ENCODE measurements around the gene TAOK1.
"Not testable (repeated sequence)": the region's sequence is repeated elsewhere in the genome, so short reads cannot be mapped to it uniquely, and the experiment has no call there.

Gene TAOK1

GRCh38 chr17:29549177-29549923 lies 159.2 kb downstream of the TAOK1 start:
- TF ChIP-seq, protein P1, sequence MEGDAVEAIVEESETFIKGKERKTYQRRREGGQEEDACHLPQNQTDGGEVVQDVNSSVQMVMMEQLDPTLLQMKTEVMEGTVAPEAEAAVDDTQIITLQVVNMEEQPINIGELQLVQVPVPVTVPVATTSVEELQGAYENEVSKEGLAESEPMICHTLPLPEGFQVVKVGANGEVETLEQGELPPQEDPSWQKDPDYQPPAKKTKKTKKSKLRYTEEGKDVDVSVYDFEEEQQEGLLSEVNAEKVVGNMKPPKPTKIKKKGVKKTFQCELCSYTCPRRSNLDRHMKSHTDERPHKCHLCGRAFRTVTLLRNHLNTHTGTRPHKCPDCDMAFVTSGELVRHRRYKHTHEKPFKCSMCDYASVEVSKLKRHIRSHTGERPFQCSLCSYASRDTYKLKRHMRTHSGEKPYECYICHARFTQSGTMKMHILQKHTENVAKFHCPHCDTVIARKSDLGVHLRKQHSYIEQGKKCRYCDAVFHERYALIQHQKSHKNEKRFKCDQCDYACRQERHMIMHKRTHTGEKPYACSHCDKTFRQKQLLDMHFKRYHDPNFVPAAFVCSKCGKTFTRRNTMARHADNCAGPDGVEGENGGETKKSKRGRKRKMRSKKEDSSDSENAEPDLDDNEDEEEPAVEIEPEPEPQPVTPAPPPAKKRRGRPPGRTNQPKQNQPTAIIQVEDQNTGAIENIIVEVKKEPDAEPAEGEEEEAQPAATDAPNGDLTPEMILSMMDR (IDR thresholded peaks at IDR 0.05; ENCODE audit: insufficient read depth, low read length, poor library complexity, severe bottlenecking), result no peak
- H3K4me3 ChIP-seq (replicated peaks; ENCODE audit: low read depth, low read length), result no peak overlapping the region
- H3K36me3 ChIP-seq (ENCODE audit: control insufficient read depth, insufficient read depth, low read length), result no peaks in the 10 kb centered on the region; the same call in none of the 2 replicates
- DNase-seq (ENCODE audit: extremely low read depth, insufficient read length), result no peak
- H3K27me3 ChIP-seq (replicated peaks; ENCODE audit: control insufficient read depth, insufficient read depth, low read length), result no peaks in the 10 kb centered on the region

DNA sequence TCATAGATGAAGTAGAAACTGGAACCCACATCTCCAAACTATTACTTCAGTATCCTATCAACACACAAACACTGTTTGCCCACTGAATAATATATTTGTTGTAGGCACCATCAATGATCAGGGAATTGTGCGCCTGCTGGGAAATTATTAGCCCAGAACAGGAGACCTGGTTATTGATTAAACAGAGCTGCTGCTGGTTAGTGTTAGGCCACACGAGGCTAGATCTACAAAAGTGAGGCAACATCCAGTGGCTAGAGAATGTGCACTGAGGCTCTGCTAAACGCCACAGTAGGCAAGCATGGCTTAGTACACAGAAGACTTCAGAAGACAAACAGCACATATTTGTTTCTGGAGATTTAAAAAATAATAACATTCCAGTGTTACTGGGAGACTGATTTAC lies 165.7 kb downstream of the TAOK1 start:
- DNase-seq (ENCODE audit: extremely low read depth, insufficient read length), result no peak
- H3K27me3 ChIP-seq (replicated peaks; ENCODE audit: control insufficient read depth, insufficient read depth, low read length), result no peaks in the 10 kb centered on the region
- no peaks in the 10 kb centered on the region for H3K36me3 ChIP-seq (ENCODE audit: control insufficient read depth, insufficient read depth, low read length)
- no peak overlapping the region for H3K4me3 ChIP-seq (replicated peaks; ENCODE audit: low read depth, low read length)
- TF ChIP-seq, protein P1 (IDR thresholded peaks at IDR 0.05; ENCODE audit: insufficient read depth, low read length, poor library complexity, severe bottlenecking), result no peak

DNA sequence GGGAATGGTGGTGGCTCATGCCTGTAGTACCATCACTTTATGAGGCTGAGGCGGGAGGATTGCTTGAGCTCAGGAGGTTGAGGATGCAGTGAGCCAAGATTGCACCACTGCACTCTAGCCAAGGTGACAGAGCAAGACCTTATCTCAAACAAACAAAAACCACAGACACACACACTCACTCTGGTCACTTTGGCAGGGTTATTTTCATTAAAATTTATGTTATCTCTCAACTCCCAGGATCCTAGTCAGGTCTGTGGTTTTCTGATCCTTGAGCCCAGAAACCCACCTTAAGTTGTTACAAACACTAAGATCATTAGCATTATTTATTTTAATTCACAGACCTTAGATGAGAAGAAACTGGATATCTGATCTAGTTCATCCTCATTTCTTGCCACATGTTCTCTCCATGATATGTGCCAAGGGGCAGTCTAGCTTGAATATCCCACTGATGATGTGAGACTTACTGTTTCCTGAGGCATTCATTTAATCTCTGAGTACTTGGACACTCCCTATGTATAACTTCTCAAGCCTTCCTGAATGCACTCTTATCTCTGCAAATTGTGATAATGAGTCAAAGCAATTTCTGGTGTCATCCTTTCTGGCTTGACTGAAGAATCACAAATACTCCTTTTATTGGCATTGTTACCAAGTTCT lies 167.0 kb downstream of the TAOK1 start:
- TF ChIP-seq, protein P1 (IDR thresholded peaks at IDR 0.05; ENCODE audit: insufficient read depth, low read length, poor library complexity, severe bottlenecking), result no peak

GRCh38 chr17:29557739-29558116 lies 167.6 kb downstream of the TAOK1 start:
- peaks cover 5% of the 10 kb centered on the region for H3K36me3 ChIP-seq (ENCODE audit: control insufficient read depth, insufficient read depth, low read length)
- DNase-seq (ENCODE audit: extremely low read depth, insufficient read length), result no peak
- H3K27me3 ChIP-seq (replicated peaks; ENCODE audit: control insufficient read depth, insufficient read depth, low read length), result no peaks in the 10 kb centered on the region
- TF ChIP-seq, protein P1 (IDR thresholded peaks at IDR 0.05; ENCODE audit: insufficient read depth, low read length, poor library complexity, severe bottlenecking), result no peak
- H3K4me3 ChIP-seq (replicated peaks; ENCODE audit: low read depth, low read length), result no peak overlapping the region

More for the DNA sequence above, 167.0 kb downstream of the TAOK1 start:
- DNase-seq (ENCODE audit: extremely low read depth, insufficient read length), result no peak
- Histone ChIP-seq H3K27me3 (replicated peaks; ENCODE audit: control insufficient read depth, insufficient read depth, low read length) (no peaks in the 10 kb centered on the region), H3K36me3 (ENCODE audit: control insufficient read depth, insufficient read depth, low read length) (peaks cover 3% of the 10 kb centered on the region), H3K4me3 (replicated peaks; ENCODE audit: low read depth, low read length) (no peak overlapping the region)

- not testable (repeated sequence) for H3K4me3 ChIP-seq (replicated peaks; ENCODE audit: low read depth, low read length); H3K36me3 ChIP-seq (ENCODE audit: control insufficient read depth, insufficient read depth, low read length); H3K27me3 ChIP-seq (replicated peaks; ENCODE audit: control insufficient read depth, insufficient read depth, low read length)
These were observed 168.0 kb downstream of the TAOK1 start for GRCh38 chr17:29558139-29558538.

GRCh38 chr17:29559640-29560039 lies 169.5 kb downstream of the TAOK1 start:
- H3K36me3 ChIP-seq (ENCODE audit: control insufficient read depth, insufficient read depth, low read length), result peaks cover 7% of the 10 kb centered on the region
- DNase-seq (ENCODE audit: extremely low read depth, insufficient read length), result no peak
- TF ChIP-seq, protein P1 (IDR thresholded peaks at IDR 0.05; ENCODE audit: insufficient read depth, low read length, poor library complexity, severe bottlenecking), result no peak
- no peaks in the 10 kb centered on the region for H3K27me3 ChIP-seq (replicated peaks; ENCODE audit: control insufficient read depth, insufficient read depth, low read length)
- H3K4me3 ChIP-seq (replicated peaks; ENCODE audit: low read depth, low read length), result no peak overlapping the region

More at GRCh38 chr17:29558139-29558538, 168.0 kb downstream of the TAOK1 start:
- not testable (repeated sequence) for DNase-seq (ENCODE audit: extremely low read depth, insufficient read length)

All from GM06990 (cell line).